ENCODE data around the gene SMURF1.

The SMURF1 gene

DNA sequence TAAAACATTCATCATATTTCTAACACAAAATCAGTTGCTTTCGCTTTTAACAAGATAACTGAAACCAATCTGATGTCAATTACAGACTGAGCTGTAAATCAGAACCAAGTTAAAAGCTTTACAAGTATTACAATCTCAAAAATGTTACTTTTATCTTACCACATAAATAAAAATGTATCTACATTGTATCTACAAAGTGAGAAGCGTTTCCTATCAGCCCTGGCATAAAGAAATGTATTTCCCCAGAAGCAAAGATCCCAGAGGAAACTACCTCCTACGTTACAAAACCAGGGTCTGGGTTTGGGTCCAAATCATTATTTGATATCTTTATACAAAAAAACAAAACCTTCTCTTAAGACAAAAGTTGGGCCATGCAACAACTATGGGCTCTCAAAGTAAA lies 2.6 kb downstream of the SMURF1 start:
- DNase-seq: peak; percentile 14

DNA sequence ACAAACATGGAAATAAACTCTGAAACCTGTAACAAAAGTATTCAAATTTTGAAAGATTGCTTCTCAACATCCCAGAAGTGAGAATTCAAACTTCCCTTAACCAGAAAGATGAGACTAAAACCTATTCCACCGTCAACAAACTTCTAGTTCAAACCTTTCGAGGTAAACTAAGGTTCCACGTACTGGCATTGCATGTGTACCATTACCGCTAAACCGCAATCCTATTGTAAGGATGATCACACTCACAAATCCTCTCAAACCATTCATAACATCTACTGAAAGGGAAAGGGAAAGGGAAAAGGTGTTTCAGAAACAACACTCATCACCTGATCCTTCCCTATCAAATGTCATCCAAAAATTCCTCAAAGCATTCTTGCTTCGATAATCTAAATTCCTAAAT lies 3.1 kb downstream of the SMURF1 start:
- no peak for DNase-seq

DNA sequence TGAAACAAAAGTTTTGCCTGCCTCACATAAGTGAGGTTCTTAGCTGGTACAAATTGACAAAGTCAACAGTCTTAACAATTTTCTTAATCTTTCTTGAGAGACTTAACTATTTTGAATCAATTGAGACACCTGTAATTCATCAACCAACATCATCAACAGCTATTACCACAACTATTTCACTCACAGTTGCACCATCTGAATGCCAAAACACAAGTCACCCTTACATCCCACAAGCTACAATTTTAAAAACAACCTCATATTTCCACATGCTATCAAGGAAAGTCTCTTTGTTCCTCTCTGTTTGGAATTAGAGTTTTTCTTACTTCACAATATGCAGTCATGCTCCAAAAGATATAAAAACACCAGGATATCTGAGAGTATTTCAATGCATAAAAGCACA lies 4.9 kb downstream of the SMURF1 start:
- DNase-seq: no peak

DNA sequence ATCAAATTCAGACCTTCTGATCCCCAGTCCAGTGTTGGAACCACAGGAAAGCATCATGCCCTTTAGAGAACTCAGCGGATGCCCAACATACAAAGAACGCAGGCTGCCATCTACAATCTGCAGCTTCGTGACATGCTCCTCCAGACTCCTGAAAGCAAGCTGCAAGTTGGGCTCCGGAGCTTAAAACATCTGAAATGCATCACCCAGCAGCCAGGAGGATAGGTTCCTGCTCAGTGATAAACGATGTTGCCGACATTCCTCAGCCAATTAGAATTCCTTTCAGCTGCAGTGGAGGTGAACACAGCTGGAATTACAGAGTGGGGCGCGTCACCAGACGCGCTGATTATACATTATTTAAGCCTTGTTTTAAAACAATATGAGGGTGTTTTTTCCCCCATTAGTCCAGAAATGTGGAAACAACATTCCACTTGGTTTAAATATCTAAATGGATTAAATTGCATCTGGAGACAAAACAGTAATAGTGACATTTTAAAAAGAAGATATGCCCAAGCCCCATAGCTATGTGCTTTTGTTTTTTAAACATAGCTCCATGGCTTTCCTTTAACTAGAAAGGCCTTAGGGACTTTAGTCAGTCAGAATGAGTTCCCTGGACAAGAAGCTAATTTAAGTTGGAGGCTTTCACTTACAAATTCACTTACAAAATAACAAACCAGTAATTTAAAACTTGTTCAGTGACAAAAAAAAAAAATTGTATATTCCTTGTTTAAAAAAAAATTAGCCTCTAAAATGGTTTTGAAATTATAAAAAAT lies 6.3 kb downstream of the SMURF1 start:
- no peak for DNase-seq

DNA sequence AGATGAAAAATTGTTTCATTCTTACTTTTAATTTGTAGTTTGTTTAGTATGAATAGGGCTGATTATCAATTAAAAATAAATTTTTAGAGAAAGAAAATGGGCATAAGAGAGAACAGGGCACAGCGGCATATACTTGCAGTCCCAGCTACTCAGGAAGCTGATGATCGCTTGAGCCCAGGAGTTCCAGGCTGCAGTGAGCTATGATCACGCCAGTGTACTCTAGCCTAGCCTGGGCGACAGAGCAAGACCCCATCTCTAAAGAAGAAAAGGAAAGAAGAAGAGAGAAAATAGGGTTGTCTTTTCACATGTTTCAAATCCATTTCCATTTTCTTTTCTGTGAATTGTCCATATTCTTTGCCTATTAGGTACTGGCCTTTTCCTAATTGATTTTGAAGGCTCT lies 8.0 kb downstream of the SMURF1 start:
- DNase-seq: no peak

DNA sequence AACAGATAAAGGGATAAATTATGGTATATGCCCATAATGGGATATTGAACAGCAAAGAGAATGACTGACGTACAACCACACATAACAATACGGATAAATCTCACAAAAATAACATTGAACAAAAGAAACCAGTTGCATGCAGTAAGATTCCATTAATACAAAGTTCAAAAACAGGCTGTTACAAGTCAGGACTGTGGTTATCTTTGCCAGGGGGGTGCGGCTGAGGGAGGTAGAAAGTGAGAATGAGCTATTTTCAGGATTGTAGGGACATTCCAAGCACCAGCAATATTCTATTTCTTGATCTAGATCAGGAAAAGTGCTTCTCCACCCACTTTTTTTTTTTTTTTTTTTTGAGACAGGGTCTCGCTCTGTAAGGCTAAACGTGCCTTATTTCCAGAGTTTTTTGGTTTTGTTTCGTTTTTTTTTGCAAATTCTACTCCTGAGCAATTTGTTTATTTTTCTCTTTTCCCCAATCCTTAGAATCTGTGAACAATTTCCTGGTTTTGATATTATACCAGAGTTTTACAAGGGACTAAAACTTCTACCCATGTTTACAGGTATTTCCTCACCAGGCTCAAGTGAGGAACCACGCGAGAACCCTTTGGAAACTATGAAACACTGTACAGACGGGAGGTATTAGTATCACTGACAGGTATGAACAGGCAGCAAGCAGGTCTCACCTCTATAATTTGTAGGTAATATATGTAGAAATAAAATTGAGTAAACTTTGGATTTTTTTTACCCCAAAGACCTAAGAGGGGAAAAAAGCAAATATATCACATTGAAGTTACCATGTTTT lies 9.9 kb downstream of the SMURF1 start:
- DNase-seq: no peak

DNA sequence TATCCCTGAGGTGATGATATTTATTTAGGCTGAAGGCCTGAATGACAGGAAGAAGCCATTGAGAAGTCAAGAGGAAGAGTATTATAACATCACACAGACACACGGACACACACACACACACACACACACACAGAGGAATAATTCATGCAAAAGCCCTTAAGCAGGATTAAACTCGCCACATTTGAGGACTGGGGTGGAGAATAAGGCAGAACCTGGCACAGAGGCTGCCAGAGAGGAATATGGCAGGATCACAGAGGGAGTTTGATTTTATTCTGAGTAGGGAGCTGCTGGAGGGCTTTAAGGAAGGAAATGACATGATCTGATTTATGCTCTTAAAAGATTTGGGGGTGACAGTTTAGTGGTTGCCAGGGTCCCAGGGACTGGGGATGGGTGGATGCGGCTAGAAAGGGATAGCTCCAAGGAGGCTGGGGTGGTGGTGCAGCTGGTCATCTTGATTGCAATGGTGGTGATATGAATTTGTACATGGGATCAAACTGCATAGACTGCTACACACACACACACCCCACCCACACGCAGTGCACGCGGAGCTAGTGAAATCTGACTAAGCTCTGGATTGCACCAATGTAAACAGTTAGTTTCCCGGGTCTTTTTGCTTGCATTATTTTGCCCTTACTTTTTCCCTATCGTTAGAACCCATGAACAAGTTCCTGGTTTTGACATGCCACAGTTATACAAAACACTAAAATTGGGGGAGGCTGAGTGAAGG lies 11.2 kb downstream of the SMURF1 start:
- DNase-seq: no peak

DNA sequence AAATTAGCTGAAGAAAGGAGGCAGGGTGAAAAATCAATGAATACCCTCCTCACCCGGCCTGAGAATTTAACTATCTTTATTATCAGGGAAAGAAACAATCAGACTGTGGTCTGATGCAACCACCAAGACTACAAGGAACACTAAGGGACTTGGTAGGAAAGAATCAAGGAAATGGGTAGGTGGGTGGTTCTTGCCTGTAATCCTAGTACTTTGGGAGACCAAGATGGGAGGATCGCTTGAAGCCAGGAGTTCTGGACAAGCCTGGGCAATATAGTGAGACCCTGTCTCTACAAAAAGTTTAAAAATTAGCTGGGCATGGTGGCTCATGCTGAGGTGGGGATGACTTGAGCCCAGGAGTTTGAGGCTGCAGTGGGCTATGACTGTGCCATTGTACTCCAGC lies 12.6 kb downstream of the SMURF1 start:
- no peak for DNase-seq

DNA sequence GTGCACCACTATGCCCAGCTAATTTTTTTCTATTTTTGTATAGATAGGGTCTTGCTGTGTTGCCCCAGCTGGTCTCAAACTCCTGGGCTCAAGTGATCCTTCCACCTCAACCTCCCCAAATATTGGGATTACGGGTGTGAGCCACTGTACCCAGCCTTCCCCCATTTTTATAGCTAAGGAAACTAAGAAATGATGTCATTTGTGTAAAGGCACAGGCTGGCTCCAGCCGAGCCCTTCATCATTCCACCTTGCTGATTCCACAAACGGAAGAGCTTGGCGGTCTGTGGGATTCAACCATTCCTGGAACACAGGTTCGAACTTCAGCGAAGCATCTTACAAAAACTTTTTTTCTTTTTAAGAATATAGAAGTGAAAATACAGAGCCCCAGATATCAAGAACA lies 14.4 kb downstream of the SMURF1 start:
- DNase-seq: no peak

DNA sequence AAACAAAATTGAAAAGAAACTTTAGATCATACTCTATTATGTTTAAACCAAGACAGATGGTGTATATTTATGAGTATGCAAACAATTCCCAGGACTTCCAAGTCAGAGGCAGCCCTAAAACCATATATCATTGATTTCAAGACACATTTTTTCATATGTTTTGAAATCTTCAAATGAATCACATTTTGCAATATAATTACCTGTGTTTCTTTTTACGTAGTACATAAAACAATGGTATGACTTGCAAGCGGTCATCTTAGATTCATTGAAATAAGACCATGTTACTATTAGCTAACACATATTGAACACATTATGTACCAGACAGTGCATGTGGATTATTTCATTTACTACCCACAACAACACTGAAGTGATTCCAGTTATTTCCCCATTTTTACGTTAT lies 14.9 kb downstream of the SMURF1 start:
- no peak for DNase-seq

DNA sequence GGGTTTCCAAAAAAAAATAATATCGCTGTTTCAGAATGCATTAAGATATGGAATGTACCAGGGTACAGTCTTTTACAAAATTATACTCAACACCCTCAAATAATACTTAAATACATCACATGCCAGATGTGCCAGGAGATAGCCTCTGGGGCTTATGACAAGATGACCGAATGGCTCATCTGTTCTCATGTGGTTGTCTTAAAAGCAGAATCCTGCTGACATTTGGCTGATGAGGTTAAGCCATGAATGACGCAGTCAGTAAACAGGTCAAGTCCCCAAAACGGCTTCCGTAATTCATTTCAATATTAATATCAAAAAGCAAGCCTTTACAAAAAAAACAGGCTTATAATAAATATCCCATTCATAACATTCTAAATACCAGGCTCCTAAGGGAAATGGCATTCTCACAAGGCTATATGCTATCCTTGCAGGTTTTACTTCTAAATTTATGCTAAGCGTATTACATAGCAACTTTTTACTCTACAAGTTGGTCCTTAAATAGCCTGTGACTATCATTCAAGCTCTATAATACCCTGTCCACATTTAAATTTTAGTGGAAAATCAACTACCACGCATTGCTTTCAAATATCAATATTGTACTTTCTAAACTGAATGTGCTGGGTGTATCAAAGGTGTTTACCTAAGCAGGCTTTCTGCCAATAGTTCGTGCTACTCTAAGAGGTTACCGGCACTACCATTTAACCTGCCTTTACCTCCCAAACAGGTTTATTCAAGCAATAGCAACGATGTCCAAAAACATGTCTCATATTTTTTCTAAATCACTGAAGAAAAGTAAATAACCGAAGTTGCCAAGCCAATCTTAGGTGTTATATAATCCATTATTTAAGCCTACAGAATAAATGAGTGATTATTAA lies 15.6 kb downstream of the SMURF1 start:
- no peak for DNase-seq

DNA sequence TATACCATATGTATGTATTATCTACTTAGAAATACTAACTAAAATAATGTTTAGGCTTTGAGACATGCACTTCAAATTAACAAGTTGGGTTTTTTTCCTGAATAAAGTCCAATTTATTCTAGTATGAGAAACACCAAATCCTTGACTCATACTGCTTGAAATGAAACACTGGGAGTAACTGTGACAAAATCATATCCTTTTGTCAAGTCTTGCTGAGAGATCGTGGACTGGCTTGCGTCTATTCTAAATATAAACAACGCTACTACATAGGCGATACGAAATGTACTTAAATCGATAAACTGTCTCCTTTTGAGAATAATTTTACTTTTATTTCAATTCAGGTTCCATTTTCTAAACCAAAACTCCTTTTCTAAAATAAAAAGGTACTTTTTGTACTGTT lies 16.3 kb downstream of the SMURF1 start:
- DNase-seq: no peak

DNA sequence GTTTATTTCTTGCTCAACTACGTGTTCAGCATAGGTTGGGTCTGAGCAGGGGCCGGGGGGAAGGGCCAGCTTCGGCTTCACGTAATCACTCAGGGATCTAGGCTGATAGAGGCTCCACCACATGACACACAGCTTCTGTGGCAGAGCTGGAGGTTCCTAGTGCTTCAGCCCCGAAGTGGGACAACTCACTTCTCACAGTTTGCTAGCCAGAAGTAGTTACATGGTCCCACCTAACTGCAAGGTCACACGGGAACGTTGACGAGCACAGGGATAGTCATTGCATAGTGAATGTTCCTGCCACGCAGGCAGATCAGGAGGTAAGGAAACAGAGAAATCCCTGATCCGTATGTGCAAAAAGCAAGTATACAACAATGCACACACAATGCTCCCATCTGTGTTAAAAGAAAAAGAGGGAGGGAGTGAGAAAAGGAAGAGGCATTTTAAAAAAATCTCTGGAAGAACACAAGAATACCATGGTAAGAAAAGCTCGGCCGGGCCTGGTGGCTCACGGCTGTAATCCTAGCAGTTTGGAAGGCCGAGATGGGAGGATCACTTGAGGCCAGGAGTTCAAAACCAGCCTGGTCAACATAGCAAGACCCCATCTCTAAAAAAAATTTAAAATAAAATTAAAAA lies 16.9 kb downstream of the SMURF1 start:
- DNase-seq: no peak

DNA sequence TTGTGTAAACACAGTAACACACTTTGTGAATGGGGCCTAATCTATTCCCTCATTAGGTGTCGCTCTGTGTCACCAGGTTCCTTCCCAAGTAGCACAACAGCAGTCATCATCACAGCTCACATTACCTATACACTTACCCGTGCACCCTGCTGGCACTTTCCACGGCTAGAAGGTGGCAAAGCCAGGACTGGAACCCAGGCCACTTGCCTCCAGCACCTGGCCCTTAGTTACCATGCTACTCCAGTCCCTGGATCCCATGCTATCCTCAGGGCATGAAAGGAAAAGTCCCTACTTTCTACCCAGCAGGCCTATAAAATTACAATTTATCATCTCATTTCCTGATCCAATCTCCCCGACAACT lies 18.4 kb downstream of the SMURF1 start:
- no peak for DNase-seq

DNA sequence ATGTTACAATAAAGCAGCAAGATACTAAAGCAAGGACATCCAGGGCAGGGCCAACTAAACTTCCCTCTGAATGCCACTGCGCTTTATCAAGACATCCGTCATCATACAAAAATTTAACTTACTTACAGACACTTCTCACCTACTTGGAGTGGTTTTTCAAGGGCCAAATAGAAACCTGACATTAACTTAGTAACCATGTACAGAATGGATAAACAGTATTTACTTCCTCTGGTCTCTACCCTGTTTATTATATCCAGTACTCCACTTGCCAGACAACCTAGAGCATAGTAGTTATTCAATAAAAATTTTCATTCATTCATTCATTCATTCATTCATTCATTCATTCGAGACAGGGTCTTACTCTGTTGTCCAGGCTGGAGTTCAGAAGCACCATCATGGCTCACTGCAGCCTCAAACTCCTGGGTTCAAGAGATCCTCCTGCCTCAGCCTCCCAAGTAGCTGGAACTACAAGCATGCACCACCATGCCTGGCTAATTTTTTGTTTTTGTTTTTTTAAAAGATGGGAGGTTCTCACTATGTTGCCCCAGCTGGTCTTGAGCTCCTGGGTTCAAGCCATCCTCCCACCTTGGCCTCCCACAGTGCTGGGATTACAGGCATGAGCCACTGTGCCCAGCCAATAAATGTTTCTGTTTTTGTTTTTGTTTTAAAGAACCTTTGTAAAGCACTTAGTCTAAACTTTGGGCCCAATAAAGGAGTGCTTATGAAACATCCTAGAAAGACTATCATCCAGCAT lies 19.0 kb downstream of the SMURF1 start:
- DNase-seq: no peak

DNA sequence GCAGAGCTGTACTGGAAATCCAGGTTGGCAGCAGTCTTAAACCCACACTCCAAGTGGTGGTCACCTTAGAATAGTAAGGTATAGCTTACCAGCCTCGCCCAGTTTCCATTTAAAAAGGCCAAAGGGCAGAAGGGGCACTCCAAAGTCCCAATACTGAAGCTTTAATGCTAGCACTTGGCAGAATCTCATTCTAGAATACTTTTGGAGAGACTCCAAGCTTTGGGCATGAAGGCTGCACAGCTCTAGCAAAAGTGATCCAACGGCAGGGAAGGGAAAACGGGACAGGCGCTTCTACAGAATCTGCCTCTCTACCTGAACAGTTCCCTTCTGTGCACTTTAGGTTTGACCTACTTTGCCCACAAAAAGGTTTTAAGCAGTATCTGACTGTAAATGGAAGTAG lies 19.7 kb downstream of the SMURF1 start:
- no peak for DNase-seq

DNA sequence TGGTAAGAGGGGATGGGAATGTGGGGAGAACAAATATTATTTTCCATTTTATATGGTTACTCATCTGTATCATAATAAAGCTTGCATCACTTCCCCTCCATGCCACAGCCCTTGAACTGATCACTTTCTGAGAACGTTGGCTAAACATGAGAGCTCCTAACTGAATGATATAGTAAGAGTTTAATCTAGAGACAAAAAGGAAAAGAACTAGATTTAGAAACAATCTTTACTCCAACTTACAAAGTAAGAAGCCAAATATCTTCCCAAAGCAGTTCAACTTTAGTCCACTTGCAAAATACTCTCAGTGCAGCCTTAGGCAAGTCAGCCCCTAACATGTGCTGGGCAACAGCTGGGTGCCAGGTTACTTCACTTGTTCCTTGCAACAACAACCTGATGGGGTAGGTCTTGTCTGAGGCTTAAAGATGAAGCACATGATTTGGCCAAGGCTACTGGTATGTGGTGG lies 20.3 kb downstream of the SMURF1 start:
- no peak for DNase-seq

DNA sequence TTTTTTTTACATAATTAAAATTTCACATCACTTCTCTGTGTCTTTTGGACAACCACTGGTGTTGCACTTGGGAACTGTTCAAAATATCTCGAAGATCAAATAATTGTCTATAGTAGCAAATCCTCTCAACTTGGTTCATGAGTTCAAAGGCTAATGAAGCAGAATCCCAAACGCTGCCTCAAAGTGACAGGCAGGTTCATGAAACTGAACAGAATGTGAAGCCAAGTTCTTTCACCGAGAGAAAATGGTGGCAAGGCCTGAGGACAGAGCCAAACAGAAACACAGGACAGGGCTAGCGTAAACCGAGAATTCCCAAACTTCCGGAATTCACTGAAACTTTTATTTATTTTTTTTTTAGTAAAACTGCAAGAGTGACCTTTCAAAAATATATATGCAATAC lies 21.1 kb downstream of the SMURF1 start:
- no peak for DNase-seq

DNA sequence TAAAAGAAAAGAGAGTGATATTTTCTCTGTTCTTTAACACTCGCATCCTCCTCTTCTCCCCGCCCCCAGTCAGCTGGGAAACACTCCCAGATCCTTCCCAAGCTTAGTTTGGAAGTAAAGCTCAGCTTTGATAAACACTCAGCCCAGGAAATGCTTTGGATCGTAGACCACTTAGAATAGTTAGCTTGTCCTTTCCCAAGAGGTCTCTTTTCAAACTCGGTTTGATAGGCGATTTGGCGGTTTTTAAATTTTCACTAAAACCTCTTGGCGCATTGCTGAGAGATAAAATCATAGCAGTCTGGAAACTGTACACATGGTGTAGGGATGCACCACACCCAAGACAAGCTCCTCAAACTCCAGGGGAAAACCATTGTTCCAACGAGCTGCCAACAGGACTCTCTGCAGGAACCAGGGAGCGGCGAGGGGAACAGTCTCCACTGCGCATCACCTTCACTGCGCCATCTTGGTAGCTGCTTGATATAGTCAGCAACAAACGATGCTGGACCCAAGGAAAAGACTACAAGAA lies 22.3 kb downstream of the SMURF1 start:
- no peak for DNase-seq

DNA sequence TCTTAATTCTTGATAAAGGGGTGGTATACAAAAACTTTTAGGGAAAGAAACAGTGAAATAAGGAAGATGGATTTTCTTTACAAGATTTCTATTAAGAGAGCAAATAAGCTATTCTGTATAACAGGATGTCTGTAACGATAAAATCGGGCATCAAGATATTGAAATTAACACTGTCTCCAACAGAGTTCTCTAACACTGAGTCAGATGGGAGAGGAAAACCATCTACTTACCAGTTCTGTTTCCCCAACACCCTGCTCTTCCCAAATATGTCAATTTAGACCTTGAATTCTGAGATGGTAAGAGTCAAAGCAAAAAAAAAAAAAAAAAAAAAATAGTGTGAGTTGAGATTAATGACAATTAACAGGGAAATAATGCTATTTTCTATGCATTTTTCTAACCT lies 23.0 kb downstream of the SMURF1 start:
- no peak for DNase-seq

DNA sequence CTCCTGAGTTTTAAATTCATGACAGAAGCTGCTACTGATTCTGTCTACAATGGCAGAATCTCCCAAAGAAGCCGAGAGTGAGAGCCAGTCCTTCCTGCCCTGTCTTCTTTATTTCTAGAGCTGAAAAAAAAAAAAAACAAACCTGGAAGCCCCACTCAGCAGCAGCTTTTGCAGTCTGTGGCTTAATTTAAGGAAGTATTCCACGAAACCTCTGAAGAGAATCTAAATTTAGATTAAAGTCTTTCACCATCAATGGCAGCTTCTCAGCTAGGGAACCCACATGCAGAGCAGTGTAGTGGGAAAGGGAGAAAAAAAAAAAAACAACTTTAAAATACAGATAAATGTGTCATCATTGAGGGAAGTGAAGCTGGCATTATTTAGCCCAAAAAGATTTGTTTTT lies 23.4 kb downstream of the SMURF1 start:
- no peak for DNase-seq

Data from CD4-positive, alpha-beta T cell treated with Interleukin-10 for 1 hour (primary cell).